Activated naive CD4-positive, alpha-beta T cell treated with anti-CD3 and anti-CD28 coated beads for 36 hours (primary cell): ENCODE data around the gene FAM76B. TPM values are rescaled to one million over a fixed set of nuclear protein-coding genes. Genes with fewer than 3 reads are reported as not detected.

ENCODE experiments used
- CTCF ChIA-PET: fragments of 350-600 bp; sonication (Branson Sonifier 250); formaldehyde crosslinking; loops from one replicate; lab custom pipeline; 2021; ENCODE audit warnings: antibody characterized with exemption; lab: Charles Lee
- DNase-seq: peaks from one replicate; pipeline ENCODE4 v3.0.0-alpha.2; 2020
- H3K27ac Mint-ChIP-seq: one replicate; pipeline ENCODE4 v1.8.0; 2021; ENCODE audit warnings: mild to moderate bottlenecking, mixed read lengths
- H3K27me3 Mint-ChIP-seq: one replicate; pipeline ENCODE4 v1.8.0; 2021; ENCODE audit warnings: low read depth, mixed read lengths
- H3K36me3 Mint-ChIP-seq: one replicate; pipeline ENCODE4 v1.8.0; 2021; ENCODE audit warnings: low read depth, mixed read lengths
- H3K4me1 Mint-ChIP-seq: one replicate; pipeline ENCODE4 v1.8.0; 2021; ENCODE audit warnings: low read depth, mixed read lengths
- H3K4me3 Mint-ChIP-seq: one replicate; pipeline ENCODE4 v1.8.0; 2021; ENCODE audit warnings: mild to moderate bottlenecking, moderate library complexity, mixed read lengths
- H3K9me3 Mint-ChIP-seq: one replicate; pipeline ENCODE4 v1.8.0; 2021; ENCODE audit warnings: mixed read lengths
- intact Hi-C: fragments of 100-400 bp; cut with micrococcal nuclease; formaldehyde crosslinking; loops from one replicate; pipeline ENCODE4 v1.15.1; 2023
- total RNA-seq, 2 experiments: library from RNA; stranded (reverse); gene quantifications; one replicate each; pipeline ENCODE4 v1.2.3, GENCODE V29; 2021

FAM76B gene
- total RNA-seq, 2 experiments from 2014 or later: 70.3 to 71.4 TPM

DNA sequence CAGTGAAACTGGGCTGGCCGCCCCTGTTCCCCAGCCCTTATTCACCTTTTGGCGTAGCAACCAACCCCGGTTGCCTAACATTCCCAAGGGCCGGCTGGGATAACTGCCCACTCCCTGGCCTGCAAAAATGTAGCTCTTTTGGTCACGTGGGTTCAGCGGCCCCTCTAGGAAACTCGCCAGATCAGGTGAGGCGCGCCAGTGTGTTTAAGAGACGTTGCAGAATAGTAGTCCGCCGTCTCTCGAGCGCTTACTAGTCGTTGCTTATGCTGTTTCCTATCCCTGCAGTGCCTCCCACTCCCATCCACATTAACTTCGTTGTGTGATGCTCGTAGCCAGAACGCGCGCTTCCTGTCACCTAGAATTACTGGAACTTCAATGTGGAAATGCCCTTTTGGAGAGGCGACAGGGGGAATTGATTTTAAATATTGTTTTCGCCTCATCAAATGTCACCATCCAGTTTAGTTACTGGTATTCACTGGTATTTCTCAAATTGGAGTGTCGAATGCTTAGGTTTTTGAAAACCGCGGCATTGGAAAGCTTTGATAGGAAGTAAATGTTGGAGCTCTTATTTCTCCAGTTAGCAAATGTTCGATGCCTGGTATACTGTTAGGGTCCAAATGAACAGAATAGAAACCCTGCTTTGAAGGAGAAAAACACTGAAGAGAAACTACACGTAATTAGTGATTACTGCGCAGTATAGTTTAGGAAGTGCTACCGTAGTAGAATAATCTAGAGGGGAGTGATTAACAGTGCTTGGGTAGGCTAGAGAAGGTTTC is 1.5 kb upstream of the FAM76B start:
- DNase-seq: peak; percentile 75
- Mint-ChIP-seq H3K4me3 (peak overlapping the region; percentile 99), H3K36me3 (peaks cover 36% of the 10 kb centered on the region), H3K4me1 (peaks cover 55% of the 10 kb centered on the region), H3K27ac (peak overlapping the region; percentile 100), H3K27me3 (no peaks in the 10 kb centered on the region), H3K9me3 (no peaks in the 10 kb centered on the region)
- CTCF ChIA-PET: interaction anchor here (0.6 to 1.7 kb wide), 4 partner anchors 58 to 635 kb away, joined by 3 to 5 read pairs (median 4); no protein-coding TSS in a partner anchor
- intact Hi-C loops: loop anchor here (1.0 kb wide), 5 partner anchors 537 to 818 kb away; partner anchors contain the start of genes CCDC82, CWC15, KDM4D and MAML2

DNA sequence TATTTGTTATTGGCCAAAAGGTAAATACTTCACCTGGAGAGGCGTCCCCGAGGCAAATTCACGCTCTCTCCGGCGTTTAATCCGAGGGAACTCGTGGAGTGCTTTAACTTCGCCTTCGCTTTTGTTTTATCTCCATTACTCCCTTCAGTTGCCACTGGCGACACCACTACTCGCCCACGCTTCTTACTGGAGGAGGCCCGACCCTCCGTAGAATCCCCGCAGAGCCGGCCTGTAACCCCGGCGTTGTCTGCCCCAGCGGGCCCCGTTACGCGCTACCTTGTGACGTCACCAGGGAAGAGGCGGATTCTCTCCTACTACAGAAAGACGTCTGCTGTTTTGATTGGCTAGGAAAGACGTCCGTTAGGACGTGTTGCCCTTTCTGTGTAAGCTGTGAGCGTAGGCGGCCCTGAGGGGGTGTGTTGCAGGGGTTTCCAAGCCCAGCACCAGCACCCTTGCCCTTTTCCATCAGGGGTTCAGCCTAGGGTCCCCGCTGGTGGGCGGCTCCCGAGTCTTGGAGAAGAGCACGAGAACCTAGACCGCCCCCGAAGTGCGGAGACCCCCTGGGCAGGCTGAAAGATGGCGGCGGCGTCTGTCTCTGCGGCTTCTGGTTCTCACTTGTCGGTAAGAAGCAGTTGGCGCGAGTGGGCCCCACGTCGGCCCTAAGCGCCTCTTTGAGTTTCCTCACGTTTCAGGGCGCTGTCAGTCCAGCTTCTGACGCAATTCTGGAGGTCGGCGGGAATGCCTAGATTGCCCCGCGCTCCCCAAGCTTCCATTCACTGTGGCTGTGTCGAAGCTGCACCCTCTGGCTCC is 746 bp upstream of the FAM76B start, which contains the start of gene CEP57:
CEP57 (plus strand) TSS at position 376 of the 810 bp plus-strand sequence; CDS start at position 577, 201 bp downstream.
- Mint-ChIP-seq H3K4me1 (peaks cover 56% of the 10 kb centered on the region), H3K9me3 (no peaks in the 10 kb centered on the region), H3K27me3 (no peaks in the 10 kb centered on the region), H3K27ac (peak within 1 kb of the TSS; percentile 100), H3K36me3 (peaks cover 42% of the 10 kb centered on the region), H3K4me3 (peak within 1 kb of the TSS; percentile 99)
- CTCF ChIA-PET: interaction anchor here (0.9 to 1.8 kb wide), 6 partner anchors 59 to 636 kb away, joined by 3 to 5 read pairs (median 4); partner anchors contain the start of gene MAML2
- DNase-seq: peak; percentile 98
- intact Hi-C loops: loop anchor here (1.0 kb wide), 5 partner anchors 536 to 817 kb away; partner anchors contain the start of genes CCDC82, CWC15, KDM4D and MAML2

DNA sequence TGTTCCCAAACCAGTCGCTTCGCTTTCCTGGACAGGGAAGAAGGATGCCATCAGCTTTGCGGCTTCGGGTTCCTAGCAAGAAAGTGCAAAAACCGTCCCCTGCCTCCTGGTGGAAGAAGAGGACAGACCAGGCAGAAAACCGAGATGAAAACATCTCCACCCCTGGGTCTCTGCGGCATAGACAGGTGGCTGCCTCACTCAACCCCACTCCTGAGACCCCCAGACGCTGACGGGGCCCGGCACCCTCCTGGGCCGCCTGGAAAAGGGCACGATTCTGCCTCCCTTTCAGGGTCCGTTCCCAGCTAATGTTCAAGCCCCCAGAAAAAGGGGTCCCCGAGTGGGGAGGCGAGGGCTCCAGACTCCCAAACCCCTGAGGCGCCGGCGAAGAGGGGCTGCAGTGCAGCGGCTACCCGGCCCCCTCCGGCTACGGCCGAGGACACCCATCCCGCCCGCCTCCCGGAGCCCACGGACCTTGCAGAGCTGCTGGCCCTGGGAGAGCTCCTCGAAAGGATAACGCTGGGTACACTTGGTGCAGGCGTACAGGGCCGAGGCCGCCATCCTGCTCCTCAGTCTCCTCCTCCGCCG is 569 bp downstream of the FAM76B start:
- peak; percentile 28 for DNase-seq
- Mint-ChIP-seq H3K27ac (peak overlapping the region; percentile 100), H3K36me3 (peaks cover 46% of the 10 kb centered on the region), H3K27me3 (no peaks in the 10 kb centered on the region), H3K9me3 (no peaks in the 10 kb centered on the region), H3K4me1 (peaks cover 49% of the 10 kb centered on the region), H3K4me3 (peak overlapping the region; percentile 99)
- intact Hi-C loops: loop anchor here (1.0 to 5.0 kb wide), 7 partner anchors 135 to 1297 kb away; partner anchors contain the start of genes ANKRD49, FUT4, MRE11 and MTMR2
- CTCF ChIA-PET: interaction anchor here (0.7 to 1.8 kb wide), 6 partner anchors 16 to 636 kb away, joined by 3 to 4 read pairs (median 3); partner anchors contain the start of gene MAML2

DNA sequence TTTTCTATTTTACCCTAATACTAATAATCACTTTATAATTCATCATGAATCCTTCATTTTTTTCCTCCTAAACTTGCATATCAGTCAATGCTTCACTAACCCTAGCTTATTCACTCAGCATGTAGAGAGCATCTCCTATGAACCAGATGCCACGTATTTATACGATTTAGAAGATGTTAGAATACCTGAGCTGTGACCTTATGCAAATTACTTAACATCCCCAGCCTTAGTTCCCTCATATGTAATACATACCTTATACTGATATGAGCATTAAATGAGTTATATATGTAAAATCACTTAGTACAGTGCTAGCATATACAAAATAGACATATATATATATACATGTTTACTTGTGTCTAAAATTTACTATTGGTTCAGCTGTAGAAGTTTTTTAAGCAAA is 9.0 kb downstream of the FAM76B start:
- Mint-ChIP-seq H3K27me3 (no peaks in the 10 kb centered on the region), H3K4me3 (no peak overlapping the region), H3K4me1 (peaks cover 34% of the 10 kb centered on the region), H3K9me3 (no peaks in the 10 kb centered on the region), H3K27ac (no peak overlapping the region), H3K36me3 (peaks cover 46% of the 10 kb centered on the region)
- CTCF ChIA-PET: interaction anchor here (0.6 kb wide), 2 partner anchors 177 to 895 kb away, joined by 3 to 4 read pairs; no protein-coding TSS in a partner anchor
- intact Hi-C loops: no loop called here
- no peak for DNase-seq

DNA sequence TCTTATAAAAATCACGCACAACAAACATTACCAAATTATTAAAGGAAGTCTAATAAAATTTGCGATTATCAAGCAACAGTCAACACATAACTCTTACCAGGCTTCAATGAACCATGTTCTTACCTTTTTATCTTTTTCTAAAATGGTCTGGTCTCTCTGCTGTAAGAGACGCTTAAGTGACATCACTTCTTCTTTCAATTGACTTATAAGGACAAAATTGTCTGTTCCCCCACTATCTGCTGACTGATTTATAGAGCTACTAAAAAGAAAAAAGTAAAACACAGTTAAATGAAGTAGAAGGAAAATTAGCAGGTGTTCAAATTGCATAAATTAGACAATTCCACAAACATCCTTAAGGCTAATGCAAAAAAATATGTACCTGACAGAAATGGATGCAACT is 10.9 kb downstream of the FAM76B start:
- Mint-ChIP-seq H3K27ac (no peak overlapping the region), H3K9me3 (no peaks in the 10 kb centered on the region), H3K4me3 (no peak overlapping the region), H3K27me3 (no peaks in the 10 kb centered on the region), H3K4me1 (peaks cover 25% of the 10 kb centered on the region), H3K36me3 (peaks cover 47% of the 10 kb centered on the region)
- CTCF ChIA-PET: interaction anchor here (0.6 to 1.7 kb wide), 3 partner anchors 14 to 655 kb away, joined by 3 to 7 read pairs (median 4); no protein-coding TSS in a partner anchor
- intact Hi-C loops: no loop called here
- DNase-seq: no peak

DNA sequence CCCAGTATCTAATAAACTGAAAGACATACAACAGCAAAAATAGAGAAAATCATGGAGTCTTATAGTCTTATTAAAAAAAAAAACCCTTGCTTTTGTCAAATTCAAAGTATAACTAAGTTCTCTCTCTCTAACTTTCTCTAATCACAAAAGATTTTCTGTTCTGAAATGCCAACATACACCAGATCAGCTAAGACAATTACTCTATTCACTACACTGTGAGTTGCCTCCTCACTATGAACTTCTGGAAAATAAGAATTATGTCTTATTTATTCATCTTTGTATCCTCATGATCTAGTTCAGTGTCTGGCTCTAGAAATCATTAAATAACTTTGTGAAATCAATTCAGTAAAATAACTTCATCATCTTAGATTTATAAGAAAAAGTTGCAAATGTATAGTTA is 12.7 kb downstream of the FAM76B start:
- H3K4me1 Mint-ChIP-seq: peaks cover 17% of the 10 kb centered on the region
- DNase-seq: no peak
- H3K36me3 Mint-ChIP-seq: peaks cover 37% of the 10 kb centered on the region
- H3K27me3 Mint-ChIP-seq: no peaks in the 10 kb centered on the region
- no peaks in the 10 kb centered on the region for H3K9me3 Mint-ChIP-seq
- CTCF ChIA-PET: interaction anchor here (0.9 kb wide), 1 partner anchor 12 kb away, joined by 3 read pairs; no protein-coding TSS in a partner anchor
- no peak overlapping the region for H3K4me3 Mint-ChIP-seq
- no peak overlapping the region for H3K27ac Mint-ChIP-seq
- intact Hi-C loops: no loop called here

DNA sequence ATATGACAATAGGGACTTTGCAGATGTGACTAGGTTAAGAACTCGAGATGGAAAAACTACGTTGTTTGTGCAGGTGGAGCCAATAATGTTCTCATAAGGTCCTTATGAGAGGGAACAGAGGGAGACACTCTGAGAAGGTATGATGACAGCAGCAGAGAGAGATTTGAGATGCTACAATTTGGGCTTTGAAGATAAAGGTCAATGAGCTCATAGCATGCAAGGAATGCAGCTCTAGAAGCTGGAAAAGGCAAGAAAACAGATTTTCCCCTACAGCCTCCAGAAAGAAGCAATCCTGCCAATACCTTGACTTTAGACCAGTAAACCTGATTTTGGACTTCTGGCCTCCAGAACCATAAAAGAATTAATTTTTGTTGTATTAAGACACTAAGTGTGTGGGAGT is 21.1 kb downstream of the FAM76B start:
- DNase-seq: no peak
- no peak overlapping the region for H3K4me3 Mint-ChIP-seq
- H3K9me3 Mint-ChIP-seq: no peaks in the 10 kb centered on the region
- H3K4me1 Mint-ChIP-seq: no peaks in the 10 kb centered on the region
- CTCF ChIA-PET: interaction anchor here (0.6 to 2.1 kb wide), 3 partner anchors 63 to 617 kb away, joined by 3 to 8 read pairs (median 7); no protein-coding TSS in a partner anchor
- no peak overlapping the region for H3K27ac Mint-ChIP-seq
- intact Hi-C loops: no loop called here
- no peaks in the 10 kb centered on the region for H3K27me3 Mint-ChIP-seq
- peaks cover 7% of the 10 kb centered on the region for H3K36me3 Mint-ChIP-seq

DNA sequence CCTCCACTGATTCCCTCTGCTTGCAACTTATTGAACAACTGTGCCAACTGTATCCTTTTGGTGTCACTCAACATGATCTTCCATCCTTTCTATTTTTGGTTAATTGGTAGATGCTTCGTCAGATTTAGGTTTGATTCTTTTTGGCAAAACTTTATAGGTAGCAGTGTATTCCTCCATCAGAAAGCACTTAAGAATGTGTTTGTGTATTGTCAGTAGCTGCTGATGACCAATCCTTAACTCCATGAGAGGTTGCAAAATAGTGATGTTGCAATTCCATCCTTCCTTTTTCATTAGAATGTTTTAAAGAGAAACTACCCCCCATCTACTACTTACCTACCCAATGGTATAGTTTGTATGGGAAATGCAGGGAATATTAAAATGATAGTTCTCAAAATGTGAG is 22.1 kb downstream of the FAM76B start:
- H3K4me3 Mint-ChIP-seq: no peak overlapping the region
- no peaks in the 10 kb centered on the region for H3K4me1 Mint-ChIP-seq
- H3K27me3 Mint-ChIP-seq: no peaks in the 10 kb centered on the region
- no peak overlapping the region for H3K27ac Mint-ChIP-seq
- no peak for DNase-seq
- peaks cover 4% of the 10 kb centered on the region for H3K36me3 Mint-ChIP-seq
- H3K9me3 Mint-ChIP-seq: no peaks in the 10 kb centered on the region
- CTCF ChIA-PET: interaction anchor here (0.7 to 2.1 kb wide), 5 partner anchors 62 to 659 kb away, joined by 3 to 8 read pairs (median 4); no protein-coding TSS in a partner anchor
- intact Hi-C loops: no loop called here

DNA sequence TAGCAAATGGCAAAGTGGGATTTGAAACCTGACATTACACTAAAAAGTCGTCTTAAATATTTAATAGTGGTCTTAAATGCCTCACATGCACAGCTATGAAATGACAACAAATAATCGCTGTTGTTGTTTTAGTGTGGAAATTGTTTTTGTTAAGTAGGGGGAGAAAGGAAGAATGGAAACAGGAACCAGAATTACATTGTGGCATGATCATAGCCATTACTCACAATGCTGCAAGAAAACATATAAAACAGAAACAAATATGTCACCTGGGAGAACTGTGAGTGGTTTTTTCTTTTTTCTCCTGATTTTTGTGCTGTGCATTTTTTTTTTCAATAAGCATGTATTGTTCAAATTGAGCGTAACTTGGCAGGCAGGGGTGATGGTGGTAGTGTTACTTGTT is 22.9 kb downstream of the FAM76B start:
- H3K27ac Mint-ChIP-seq: no peak overlapping the region
- no peaks in the 10 kb centered on the region for H3K27me3 Mint-ChIP-seq
- peaks cover 4% of the 10 kb centered on the region for H3K36me3 Mint-ChIP-seq
- H3K4me3 Mint-ChIP-seq: no peak overlapping the region
- CTCF ChIA-PET: interaction anchor here (0.7 to 8.5 kb wide), 4 partner anchors 449 to 613 kb away, joined by 3 to 157 read pairs (median 4); no protein-coding TSS in a partner anchor
- DNase-seq: no peak
- no peaks in the 10 kb centered on the region for H3K9me3 Mint-ChIP-seq
- no peaks in the 10 kb centered on the region for H3K4me1 Mint-ChIP-seq
- intact Hi-C loops: no loop called here

DNA sequence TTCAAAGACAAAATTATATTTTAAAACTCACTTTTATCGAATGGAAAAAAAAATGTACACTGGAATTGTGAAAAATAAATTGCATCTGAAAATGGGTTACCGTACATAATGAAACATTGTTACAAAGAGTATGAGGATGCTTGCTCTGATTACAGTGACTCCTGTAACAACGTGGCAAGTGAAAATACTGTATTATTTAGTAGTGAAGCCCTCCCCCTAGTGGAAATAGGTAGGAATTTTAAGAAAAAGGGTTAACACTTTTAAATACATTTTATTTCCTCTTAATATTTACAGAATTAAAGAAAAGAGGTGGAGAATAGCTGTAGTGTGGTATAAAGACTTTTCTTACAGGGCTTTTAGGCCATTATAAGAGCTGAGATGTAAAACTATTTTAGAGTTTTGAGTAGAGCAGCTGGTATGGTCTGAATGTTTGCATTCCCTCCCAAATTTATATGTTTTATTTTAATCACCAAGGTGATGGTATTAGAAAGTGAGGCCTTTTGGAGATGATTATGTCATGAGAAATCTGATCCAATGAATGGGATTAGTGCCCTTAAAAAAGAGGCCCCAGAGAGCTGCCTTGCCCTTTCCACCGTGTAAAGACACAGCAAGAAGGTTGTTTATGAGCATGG is 25.2 kb downstream of the FAM76B start:
- CTCF ChIA-PET: interaction anchor here (0.6 to 8.5 kb wide), 11 partner anchors 10 to 618 kb away, joined by 3 to 157 read pairs (median 3); no protein-coding TSS in a partner anchor
- H3K36me3 Mint-ChIP-seq: no peaks in the 10 kb centered on the region
- no peaks in the 10 kb centered on the region for H3K4me1 Mint-ChIP-seq
- H3K27me3 Mint-ChIP-seq: peaks cover 1% of the 10 kb centered on the region
- no peaks in the 10 kb centered on the region for H3K9me3 Mint-ChIP-seq
- intact Hi-C loops: loop anchor here (1.0 to 2.0 kb wide), 7 partner anchors 49 to 1141 kb away; partner anchors contain the start of gene SESN3
- DNase-seq: no peak
- no peak overlapping the region for H3K27ac Mint-ChIP-seq
- no peak overlapping the region for H3K4me3 Mint-ChIP-seq

DNA sequence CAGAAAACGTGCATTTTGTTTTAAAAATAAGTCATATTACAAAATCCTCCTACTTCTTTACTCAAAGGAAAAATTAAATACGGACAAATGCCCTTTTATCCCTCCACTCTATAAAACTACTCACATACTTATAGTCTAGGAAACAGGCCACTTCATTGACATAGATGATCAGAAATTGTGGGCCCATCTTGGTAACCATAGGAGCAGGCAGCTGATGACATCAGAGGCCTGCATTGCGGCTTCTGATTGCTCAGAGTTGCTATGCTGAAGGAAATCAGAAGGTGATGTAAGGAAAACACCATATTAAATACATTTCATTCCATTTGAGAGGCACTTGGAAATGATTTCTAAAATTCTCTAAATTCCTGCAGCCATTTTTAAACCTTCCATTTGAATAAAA is 27.0 kb downstream of the FAM76B start:
- Mint-ChIP-seq H3K27ac (no peak overlapping the region), H3K36me3 (no peaks in the 10 kb centered on the region), H3K27me3 (peaks cover 1% of the 10 kb centered on the region), H3K4me1 (no peaks in the 10 kb centered on the region), H3K9me3 (no peaks in the 10 kb centered on the region), H3K4me3 (no peak overlapping the region)
- intact Hi-C loops: no loop called here
- DNase-seq: no peak
- CTCF ChIA-PET: interaction anchor here (0.8 to 8.5 kb wide), 7 partner anchors 8 to 609 kb away, joined by 3 to 157 read pairs (median 6); no protein-coding TSS in a partner anchor
